ENCODE measurements around the gene KLHL12.

DNA sequence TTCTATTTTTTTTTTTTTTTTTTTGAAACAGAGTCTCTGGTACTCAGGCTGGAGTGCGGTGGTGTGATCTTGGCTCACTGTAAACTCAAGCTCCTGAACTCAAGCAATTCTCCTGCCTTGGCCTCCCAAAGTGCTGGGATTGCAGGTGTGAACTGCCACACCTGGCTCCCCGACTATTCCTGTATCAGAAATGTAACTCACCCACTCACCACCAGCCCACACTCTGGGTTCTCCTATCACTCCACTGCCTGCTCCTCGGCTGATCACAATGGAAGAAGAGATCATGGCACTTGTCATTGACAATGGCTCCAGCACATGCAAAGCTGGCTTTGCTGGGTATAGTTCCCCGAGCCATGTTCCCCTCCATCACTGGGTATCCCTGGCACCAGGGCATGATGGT lies 54.0 kb downstream of the KLHL12 start:
- TF ChIP-seq, protein P1, sequence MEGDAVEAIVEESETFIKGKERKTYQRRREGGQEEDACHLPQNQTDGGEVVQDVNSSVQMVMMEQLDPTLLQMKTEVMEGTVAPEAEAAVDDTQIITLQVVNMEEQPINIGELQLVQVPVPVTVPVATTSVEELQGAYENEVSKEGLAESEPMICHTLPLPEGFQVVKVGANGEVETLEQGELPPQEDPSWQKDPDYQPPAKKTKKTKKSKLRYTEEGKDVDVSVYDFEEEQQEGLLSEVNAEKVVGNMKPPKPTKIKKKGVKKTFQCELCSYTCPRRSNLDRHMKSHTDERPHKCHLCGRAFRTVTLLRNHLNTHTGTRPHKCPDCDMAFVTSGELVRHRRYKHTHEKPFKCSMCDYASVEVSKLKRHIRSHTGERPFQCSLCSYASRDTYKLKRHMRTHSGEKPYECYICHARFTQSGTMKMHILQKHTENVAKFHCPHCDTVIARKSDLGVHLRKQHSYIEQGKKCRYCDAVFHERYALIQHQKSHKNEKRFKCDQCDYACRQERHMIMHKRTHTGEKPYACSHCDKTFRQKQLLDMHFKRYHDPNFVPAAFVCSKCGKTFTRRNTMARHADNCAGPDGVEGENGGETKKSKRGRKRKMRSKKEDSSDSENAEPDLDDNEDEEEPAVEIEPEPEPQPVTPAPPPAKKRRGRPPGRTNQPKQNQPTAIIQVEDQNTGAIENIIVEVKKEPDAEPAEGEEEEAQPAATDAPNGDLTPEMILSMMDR (conservative IDR thresholded peaks at IDR 0.05; ENCODE audit: low read length) = no peak
- no peak for TF ChIP-seq EZH2phosphoT487 (IDR thresholded peaks at IDR 0.05; ENCODE audit: borderline replicate concordance, low read depth, low read length)
